GM20000 (cell line): Measurements from ENCODE around the gene ZG16.
A peak's percentile ranks its signal among the peaks of the same experiment; 100 is the strongest.

Experiments used
- DNase-seq: peaks from one replicate; pipeline ENCODE4 v3.0.0; 2012; ENCODE audit warnings: low spot score
- TF ChIP-seq, protein P1 (sequence below): IDR thresholded peaks from 2 replicates; pipeline ENCODE4 v1.5.1; 2012; ENCODE audit warnings: mild to moderate bottlenecking, control low read depth; ENCODE audit errors: extremely low read depth, missing control alignments

The ZG16 gene

DNA sequence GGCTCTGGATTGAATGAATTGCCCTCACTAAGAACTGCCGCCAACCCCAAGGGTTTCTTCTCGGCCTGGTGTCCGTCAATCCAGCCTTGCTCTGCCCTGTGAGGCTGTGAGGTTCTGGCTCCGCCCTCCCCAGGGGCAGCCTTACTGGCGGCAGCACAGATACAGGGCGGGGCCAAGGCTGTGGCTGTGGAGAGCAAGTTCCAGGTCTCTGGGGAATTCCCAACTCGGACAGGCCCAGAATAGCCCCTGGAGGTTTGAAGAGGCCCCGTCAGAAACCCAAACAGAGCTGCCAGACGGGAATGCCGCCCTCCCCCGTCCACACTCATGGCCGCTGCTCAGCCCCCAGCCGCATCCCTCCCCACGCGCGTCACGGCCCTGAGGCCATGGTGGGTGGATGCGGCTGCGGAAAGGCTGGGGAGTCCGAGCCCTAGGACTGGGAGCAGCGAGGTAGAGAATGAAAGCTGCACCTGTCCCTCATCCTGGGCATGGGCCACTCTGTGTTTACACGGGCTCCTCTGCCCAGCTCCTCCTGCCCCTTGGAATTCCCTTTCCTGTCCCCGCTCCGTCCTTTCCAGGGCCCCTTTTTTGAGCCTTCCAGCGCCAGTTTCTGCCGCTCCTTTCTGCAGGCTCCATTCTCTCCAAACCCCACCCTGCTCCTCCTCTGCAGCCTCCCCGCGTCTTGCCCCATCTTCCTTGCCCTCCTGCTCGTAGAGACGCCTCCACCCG lies 33.3 kb downstream of the ZG16 start:
- DNase-seq: peak; percentile 92
- TF ChIP-seq, protein P1, sequence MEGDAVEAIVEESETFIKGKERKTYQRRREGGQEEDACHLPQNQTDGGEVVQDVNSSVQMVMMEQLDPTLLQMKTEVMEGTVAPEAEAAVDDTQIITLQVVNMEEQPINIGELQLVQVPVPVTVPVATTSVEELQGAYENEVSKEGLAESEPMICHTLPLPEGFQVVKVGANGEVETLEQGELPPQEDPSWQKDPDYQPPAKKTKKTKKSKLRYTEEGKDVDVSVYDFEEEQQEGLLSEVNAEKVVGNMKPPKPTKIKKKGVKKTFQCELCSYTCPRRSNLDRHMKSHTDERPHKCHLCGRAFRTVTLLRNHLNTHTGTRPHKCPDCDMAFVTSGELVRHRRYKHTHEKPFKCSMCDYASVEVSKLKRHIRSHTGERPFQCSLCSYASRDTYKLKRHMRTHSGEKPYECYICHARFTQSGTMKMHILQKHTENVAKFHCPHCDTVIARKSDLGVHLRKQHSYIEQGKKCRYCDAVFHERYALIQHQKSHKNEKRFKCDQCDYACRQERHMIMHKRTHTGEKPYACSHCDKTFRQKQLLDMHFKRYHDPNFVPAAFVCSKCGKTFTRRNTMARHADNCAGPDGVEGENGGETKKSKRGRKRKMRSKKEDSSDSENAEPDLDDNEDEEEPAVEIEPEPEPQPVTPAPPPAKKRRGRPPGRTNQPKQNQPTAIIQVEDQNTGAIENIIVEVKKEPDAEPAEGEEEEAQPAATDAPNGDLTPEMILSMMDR: no peak

DNA sequence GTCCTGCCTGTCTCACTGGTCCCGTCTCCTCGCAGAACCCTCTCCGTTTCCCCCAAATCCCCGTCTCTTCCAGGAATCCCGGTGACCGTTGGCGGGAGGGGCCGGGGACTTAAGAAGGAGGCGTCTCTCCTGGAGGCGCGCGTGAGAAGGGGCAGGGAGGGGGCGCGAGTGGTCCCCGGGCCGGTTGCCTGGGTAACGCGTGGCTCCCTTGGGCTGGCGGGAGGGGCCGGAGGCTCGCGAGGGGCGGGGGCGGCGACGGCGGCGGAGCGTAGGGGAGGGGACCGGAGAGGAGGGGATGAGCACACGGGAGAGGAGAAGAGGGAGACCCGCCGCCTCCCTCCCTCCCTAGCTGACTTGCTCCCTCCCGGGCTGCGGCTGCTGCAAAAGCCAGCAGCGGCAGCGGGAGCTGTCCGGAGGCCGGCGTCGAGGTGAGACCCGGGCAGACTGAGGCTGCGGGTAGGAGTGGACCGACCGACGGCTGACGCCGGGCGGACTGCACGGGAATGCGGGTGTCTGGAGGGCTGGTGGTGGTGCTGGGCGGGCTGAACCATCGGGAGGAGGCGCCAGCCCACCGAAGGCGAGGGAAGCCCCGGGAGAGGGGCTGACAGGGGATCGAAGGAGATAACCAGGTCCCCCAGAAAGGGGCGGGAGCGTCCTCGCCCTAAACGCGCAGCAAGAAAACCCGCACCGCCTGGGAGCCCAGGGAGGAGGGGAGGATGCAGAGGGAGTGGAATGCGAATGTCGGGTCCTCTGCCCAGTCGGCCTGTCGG lies 34.0 kb downstream of the ZG16 start, which contains the start of gene PRRT2:
Gene PRRT2, plus strand, starts transcription at position 298 of the 770 bp plus-strand sequence. CDS start 862 bp downstream, outside the sequence.
- TF ChIP-seq, protein P1: no peak
- DNase-seq: peak; percentile 60

DNA sequence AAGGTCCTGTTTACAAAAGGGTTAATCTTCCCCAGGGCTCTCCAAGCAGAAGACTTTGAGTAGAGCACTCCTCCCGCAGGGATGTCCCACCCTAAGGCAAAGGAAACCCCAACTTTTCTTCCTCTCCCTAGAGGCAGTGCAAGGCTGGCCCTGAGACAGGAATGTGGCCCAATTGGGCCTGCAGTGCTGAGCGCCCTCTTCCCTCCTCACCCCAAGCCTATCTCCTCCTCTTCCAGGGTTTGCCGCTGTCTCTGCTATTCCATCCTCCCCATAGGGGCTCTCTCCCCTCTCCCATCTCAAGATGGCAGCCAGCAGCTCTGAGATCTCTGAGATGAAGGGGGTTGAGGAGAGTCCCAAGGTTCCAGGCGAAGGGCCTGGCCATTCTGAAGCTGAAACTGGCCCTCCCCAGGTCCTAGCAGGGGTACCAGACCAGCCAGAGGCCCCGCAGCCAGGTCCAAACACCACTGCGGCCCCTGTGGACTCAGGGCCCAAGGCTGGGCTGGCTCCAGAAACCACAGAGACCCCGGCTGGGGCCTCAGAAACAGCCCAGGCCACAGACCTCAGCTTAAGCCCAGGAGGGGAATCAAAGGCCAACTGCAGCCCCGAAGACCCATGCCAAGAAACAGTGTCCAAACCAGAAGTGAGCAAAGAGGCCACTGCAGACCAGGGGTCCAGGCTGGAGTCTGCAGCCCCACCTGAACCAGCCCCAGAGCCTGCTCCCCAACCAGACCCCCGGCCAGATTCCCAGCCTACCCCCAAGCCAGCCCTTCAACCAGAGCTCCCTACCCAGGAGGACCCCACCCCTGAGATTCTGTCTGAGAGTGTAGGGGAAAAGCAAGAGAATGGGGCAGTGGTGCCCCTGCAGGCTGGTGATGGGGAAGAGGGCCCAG lies 34.9 kb downstream of the ZG16 start:
- DNase-seq: no peak
- TF ChIP-seq, protein P1: no peak

GRCh38 chr16:29813644-29814562 lies 35.8 kb downstream of the ZG16 start:
- TF ChIP-seq, protein P1: no peak
- DNase-seq: no peak

DNA sequence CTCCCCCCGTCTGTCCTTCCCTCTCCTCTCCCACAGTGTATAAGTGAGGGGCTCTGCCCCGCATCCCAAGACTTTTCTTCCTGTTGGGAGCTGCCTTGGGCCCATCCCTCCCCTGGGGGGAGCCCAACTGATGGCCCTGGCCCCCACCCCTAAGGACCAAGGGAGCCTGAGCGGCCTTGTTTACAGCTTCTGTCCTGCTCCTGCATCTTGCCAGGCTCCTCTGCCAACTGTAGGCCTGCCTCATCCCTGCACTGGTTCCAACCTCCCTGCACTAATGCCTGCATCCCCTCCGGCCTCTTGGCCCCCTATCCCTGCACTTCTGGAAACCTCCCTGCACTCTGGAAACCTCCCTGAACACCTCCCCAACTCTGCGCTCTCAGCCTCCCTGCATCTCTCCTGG lies 36.5 kb downstream of the ZG16 start:
- TF ChIP-seq, protein P1: no peak
- DNase-seq: no peak

DNA sequence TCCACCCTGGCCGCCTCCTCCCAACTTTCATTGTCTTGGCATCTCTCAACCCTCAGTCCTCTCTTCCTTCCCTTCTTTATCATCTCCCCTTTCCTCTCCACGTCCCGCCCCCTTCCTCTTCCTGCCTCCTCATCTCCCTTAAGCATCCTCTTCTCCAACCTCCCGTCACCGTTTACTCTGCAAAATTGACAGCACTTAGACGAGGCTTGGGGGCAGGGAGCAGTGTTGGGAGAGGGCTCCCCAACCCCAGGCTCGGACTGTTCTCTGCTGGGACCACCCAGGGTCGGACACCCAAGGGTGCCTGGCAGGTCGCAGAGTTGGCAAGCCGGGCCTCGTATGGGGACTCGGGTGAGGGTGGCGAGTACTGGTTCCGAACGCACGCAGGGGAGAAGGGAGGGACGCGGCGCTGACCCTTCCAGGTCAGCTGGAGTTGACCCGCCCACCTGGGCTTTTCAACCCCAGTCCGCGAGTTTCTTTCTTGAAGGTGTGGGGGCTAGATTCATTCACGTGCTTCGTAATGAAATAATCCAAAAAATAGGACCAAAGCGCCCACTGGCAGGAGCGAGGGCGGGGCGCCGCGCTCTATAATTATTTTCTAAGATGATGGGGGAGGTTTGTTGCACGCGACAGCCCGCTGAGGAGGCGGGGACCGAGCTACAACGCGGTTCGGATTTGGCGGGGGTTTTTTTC lies 37.1 kb downstream of the ZG16 start:
- TF ChIP-seq, protein P1: no peak
- DNase-seq: no peak
